GM18907 (cell line): ENCODE measurements around the gene BCKDHA.
"Not testable (repeated sequence)": the region's sequence is repeated elsewhere in the genome, so short reads cannot be mapped to it uniquely, and the experiment has no call there.

Experiments
- ATAC-seq: cut with Tn5 transposase; IDR thresholded peaks from one replicate; pipeline ENCODE4 v1.9.1; 2021; ENCODE audit warnings: mild to moderate bottlenecking, moderate library complexity; ENCODE audit not compliant: unreplicated experiment

The BCKDHA gene

GRCh38 chr19:41424335-41425173, 26.9 kb downstream of the BCKDHA start:
- ATAC-seq = no peak

GRCh38 chr19:41425174-41426115, 27.8 kb downstream of the BCKDHA start:
- ATAC-seq = no peak

GRCh38 chr19:41426116-41426841, 28.7 kb downstream of the BCKDHA start:
- ATAC-seq = no peak

DNA sequence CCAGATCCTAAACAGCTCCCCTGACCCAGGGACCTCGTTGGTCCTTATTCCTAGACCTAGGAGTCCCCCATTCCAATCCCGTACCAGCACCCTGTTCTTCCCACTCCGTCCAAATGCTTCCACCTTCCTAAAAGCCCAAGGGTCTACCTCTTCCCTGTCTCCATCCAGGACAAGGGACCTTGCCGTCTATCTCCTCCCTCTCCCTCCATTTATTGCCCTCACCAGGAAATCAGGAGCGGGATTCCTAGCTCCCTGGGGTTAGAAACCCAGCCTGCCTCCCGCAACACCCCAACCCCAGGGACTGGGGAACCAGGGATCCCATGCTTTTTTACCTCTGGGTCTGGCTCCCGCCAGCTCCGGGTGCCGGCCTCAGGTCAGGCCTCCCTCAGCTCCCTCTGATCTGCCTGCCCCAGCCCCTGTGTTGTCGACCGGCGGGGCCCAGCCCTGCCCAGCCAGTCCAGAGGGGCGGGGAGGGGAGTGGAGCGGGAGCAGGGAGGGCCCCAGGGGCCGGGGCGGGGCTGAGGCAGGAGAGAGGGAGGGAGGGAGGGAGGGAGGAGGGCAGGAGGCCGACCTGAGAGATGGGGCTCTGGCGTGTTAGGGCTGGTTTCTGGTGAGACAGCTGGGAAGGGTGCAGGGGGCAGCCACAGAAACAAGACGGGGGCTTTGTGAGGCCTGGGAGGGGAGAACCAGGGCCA, 29.5 kb downstream of the BCKDHA start, which contains the start of gene B3GNT8:
Gene B3GNT8, minus strand, starts transcription at position 423 of the 695 bp plus-strand sequence. CDS start 596 bp downstream, outside the sequence.
- peak; percentile 36 for ATAC-seq

- ATAC-seq = peak; percentile 2
These were observed 30.2 kb downstream of the BCKDHA start for GRCh38 chr19:41427647-41428480.

GRCh38 chr19:41428481-41428859, 30.9 kb downstream of the BCKDHA start:
- no peak for ATAC-seq

DNA sequence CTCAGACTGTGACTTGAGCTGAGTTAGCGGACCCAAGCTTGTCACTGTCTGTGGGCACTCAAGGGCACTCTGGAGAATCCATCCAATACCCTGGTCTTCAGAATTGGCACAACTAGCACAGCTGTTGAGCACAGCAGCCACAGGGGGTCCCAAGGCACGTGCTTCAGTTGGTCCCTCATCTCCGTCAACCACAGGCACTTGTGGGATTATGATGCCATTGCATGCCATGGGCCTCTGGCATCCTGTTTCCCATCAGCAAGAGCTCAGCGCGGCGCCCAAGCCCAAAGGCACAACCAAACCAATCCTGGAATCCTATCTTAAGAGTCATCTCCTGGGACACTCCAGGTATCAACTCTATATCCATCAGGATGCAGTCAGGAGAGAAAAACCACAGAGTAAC, 33.3 kb downstream of the BCKDHA start:
- ATAC-seq = no peak

- ATAC-seq = no peak
These were observed 34.1 kb downstream of the BCKDHA start for GRCh38 chr19:41431426-41432386.

GRCh38 chr19:41433171-41433570, 35.6 kb downstream of the BCKDHA start:
- ATAC-seq = no peak

- no peak for ATAC-seq
These were observed 36.8 kb downstream of the BCKDHA start for GRCh38 chr19:41434450-41434849.

DNA sequence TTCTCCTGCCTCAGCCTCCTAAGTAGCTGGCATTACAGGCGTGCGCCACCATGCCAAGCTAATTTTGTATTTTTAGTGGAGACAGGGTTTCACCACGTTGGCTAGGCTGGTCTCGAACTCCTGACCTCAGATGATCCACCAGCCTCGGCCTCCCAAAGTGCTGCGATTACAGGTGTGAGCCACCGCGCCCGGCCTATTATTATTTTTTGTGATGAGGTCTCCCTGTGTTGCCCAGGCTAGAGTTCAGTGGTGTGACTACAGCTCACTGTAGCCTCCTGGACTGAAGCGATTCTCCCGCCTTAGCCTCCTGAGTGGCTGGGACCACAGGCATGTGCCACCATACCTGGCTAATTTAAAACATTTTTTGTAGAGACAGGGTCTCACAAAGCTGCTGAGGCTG, 37.8 kb downstream of the BCKDHA start:
- ATAC-seq = not testable (repeated sequence)

- ATAC-seq = no peak
These were observed 38.5 kb downstream of the BCKDHA start for GRCh38 chr19:41435936-41436673.

GRCh38 chr19:41436674-41436951, 39.0 kb downstream of the BCKDHA start:
- no peak for ATAC-seq

GRCh38 chr19:41437944-41438574, 40.4 kb downstream of the BCKDHA start:
- no peak for ATAC-seq

DNA sequence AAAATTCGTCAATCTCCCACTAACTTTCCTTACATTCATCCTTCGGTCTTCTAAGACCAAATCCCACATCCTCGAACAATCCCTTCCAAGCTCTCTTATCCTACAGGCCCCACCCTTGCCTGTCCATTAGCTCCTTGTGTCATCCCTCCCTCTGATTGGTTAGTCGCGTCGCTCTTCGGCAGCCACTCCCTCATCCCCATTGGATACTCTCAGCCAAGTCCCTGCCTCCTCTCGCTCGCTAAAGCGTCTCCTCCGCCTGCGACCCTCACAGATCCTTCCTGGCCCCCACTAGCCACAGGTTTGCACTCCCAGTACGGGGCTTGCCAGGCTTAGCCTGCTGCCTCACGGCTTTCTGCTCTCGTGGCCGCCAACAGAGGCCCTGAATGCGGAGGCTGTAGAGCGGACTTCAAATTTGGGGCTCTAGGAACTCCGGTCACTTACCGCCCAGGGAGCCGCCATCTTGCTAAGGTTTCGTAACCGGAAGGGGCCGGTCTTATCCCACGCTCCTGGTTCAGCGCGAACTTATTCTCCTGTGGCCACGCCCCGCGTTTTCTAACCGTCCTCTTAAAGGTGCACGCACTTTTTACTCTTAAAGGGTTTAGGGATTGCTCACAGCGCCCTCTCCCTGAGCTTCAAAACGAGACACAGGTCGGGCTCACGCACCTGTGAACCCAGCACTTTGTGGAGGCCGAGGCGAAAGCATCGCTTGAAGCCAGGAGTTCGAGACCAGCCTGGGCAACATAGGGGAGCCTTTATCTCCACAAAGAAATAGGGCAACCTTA, 42.0 kb downstream of the BCKDHA start, which contains the start of gene DMAC2:
Gene DMAC2, minus strand, starts transcription at position 472 of the 782 bp plus-strand sequence. Its CDS starts 13 bp downstream, at position 459.
- ATAC-seq = peak; percentile 89

DNA sequence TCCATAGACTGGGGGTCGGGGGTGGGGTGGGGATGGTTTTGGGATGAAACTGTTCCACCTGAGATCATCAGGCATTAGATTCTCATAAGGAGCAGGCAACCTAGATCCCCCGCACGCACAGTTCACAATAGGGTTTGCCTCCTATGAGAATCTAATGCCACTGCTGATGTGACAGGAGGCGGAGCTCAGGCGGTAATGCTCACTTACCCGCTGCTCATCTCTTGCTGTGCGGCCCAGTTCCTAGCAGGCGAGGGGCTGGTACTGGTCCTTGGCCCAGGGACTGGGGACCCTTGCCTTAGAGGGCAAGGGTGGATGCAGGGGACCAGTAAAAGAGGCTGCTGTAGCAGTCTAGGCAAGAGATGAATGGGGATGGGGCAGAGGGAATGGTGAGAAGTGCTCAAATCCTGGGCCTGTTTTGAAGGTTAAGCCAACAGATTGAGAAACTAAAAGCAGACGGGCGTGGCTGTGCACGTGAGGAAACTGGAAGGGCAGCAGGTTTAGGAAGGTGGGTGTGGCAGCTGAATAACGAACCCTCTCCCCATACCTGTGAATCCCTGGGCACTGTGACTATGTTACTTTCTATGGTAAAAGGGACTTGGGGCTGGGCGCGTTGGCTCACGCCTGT, 43.8 kb downstream of the BCKDHA start:
- ATAC-seq = no peak
